ENCODE measurements around the gene CEACAM19. TPM values are rescaled to one million over a fixed set of nuclear protein-coding genes. Genes with fewer than 3 reads are reported as not detected.

CEACAM19 gene
- total RNA-seq, 4 donors from 2014 or later: 2.5 to 5.1 (median 3.7) TPM

DNA sequence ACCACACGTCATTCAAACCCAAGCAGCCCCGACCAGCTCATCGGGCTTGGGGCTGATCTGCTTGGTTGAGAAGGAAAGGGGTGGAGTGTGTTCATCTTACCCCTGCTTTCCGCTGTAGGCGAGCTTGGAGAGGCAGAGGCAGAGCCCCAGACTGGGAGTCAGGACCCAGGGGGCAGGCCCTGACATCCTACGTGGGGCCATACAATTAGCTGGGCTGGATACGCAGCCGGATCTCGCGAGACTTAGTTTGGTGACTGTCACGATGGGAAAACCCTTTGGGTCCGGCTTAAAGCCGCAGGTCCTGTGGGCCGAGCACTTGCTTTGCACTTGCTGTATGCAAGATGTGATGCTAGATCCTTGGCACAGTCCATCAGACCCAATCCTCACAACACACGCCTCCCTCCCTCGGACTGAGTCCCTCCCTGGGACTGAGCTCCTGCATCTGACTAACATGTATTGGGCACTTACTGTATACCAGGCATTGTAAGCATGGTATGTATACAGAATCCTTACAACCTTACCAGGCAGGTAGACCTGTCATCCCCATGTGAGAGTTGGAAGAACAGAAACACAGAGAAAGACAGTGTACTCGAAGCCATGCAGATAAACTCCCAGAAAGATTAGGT, 31.4 kb downstream of the CEACAM19 start:
- H3K27ac ChIP-seq (replicated peaks in 1 of 4): no peak overlapping the region
- no peak for TF ChIP-seq EP300 (IDR thresholded peaks at IDR 0.05)
- no peak for TF ChIP-seq POLR2A (IDR thresholded peaks at IDR 0.05; ENCODE audit: low read depth)
- TF ChIP-seq POLR2AphosphoS5 (IDR thresholded peaks at IDR 0.05): no peak
- TF ChIP-seq, protein P1, sequence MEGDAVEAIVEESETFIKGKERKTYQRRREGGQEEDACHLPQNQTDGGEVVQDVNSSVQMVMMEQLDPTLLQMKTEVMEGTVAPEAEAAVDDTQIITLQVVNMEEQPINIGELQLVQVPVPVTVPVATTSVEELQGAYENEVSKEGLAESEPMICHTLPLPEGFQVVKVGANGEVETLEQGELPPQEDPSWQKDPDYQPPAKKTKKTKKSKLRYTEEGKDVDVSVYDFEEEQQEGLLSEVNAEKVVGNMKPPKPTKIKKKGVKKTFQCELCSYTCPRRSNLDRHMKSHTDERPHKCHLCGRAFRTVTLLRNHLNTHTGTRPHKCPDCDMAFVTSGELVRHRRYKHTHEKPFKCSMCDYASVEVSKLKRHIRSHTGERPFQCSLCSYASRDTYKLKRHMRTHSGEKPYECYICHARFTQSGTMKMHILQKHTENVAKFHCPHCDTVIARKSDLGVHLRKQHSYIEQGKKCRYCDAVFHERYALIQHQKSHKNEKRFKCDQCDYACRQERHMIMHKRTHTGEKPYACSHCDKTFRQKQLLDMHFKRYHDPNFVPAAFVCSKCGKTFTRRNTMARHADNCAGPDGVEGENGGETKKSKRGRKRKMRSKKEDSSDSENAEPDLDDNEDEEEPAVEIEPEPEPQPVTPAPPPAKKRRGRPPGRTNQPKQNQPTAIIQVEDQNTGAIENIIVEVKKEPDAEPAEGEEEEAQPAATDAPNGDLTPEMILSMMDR (IDR thresholded peaks at IDR 0.05): no peak
- H3K9me3 ChIP-seq: no peaks in the 10 kb centered on the region
- 89% methylated on average over 12 of the region's 17 CpGs for WGBS
- H3K4me1 ChIP-seq: no peaks in the 10 kb centered on the region
- H3K27me3 ChIP-seq: peaks cover 0 to 14% (median 0%) of the 10 kb centered on the region in 4 donors
- H3K36me3 ChIP-seq: no peaks in the 10 kb centered on the region
- intact Hi-C loops (cut with DNase I): no loop called here
- no peak overlapping the region for H3K4me3 ChIP-seq
- no peak for DNase-seq (ENCODE audit: extremely low spot score)

DNA sequence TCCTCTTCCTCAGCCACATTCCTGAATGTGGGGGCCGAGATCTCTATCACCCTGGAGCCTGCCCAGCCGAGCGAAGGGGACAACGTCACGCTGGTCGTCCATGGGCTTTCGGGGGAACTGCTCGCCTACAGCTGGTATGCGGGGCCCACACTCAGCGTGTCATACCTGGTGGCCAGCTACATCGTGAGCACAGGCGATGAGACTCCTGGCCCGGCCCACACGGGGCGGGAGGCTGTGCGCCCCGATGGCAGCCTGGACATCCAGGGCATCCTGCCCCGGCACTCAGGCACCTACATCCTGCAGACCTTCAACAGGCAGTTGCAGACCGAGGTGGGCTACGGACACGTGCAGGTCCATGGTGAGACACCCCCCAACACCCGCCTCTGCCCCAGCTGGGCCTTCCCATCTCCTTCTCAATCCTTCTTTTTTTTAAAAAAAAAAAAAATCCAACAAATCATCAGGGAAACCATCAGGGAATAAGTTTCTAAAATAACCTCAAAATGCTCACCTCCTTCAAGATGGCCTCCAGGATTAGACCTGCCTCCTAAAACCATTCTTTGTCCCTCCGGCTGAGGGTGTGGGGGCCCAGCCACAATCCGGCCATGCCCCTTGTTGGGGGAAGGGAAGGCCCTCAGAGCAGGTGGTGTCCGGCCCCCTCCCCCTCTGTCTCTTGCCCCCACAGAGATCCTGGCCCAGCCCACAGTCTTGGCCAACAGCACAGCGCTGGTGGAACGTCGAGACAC, 32.2 kb downstream of the CEACAM19 start:
- H3K4me3 ChIP-seq: no peak overlapping the region
- WGBS: 89% methylated on average over 7 of the region's 28 CpGs
- intact Hi-C loops (cut with DNase I): no loop called here
- H3K27me3 ChIP-seq: peaks cover 0 to 7% (median 0%) of the 10 kb centered on the region in 4 donors
- H3K4me1 ChIP-seq: no peaks in the 10 kb centered on the region
- no peaks in the 10 kb centered on the region for H3K36me3 ChIP-seq
- no peaks in the 10 kb centered on the region for H3K9me3 ChIP-seq
- no peak for DNase-seq (ENCODE audit: extremely low spot score)
- TF ChIP-seq, protein P1 (IDR thresholded peaks at IDR 0.05): no peak
- no peak for TF ChIP-seq POLR2AphosphoS5 (IDR thresholded peaks at IDR 0.05)
- TF ChIP-seq POLR2A (IDR thresholded peaks at IDR 0.05; ENCODE audit: low read depth): no peak
- TF ChIP-seq EP300 (IDR thresholded peaks at IDR 0.05): no peak
- no peak overlapping the region for H3K27ac ChIP-seq (replicated peaks in 1 of 4)

DNA sequence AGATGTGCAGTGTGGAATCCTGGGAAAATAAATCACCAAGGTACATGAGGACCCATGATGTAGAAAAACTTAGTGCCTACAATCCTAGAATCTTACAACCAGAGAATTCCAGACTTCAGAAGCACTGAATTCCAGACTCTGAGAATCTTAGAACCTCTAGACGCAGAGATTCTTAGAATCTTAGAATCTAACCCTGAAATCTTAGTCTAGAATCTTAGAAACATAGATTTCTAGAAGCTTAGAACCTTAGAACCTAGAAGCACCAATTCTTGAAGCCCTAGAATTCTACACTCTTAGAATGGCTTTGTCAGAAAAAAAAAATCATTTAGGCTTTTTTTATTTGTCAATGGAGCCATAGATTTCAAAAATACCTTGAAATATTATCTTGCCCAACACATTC, 33.7 kb downstream of the CEACAM19 start:
- WGBS: 100% methylated on average over 1 of the region's 1 CpG

DNA sequence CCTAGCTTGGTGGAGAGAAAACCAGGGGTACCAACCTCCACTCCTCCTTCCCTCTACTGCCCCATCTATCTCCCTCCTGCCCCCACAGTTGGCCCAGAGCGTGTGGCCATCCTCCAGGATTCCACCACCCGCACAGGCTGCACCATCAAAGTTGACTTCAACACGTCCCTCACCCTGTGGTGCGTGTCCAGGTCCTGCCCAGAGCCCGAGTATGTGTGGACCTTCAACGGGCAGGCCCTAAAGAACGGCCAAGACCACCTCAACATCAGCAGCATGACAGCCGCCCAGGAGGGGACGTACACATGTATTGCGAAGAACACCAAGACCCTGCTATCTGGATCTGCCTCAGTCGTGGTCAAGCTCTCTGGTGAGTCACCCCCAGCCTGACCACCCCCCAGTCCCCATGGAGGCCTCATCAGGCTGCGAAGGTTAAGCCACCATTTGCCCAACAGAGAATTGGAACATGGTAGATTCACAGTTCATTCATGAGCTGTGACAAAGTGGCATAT, 34.3 kb downstream of the CEACAM19 start:
- Histone ChIP-seq H3K4me3 (no peak overlapping the region), H3K27ac (replicated peaks in 1 of 4) (no peak overlapping the region), H3K36me3 (no peaks in the 10 kb centered on the region), H3K4me1 (no peaks in the 10 kb centered on the region), H3K9me3 (no peaks in the 10 kb centered on the region), H3K27me3 (no peaks in the 10 kb centered on the region)
- WGBS: 92% methylated on average over 11 of the region's 12 CpGs
- TF ChIP-seq POLR2AphosphoS5 (IDR thresholded peaks at IDR 0.05): no peak
- no peak for TF ChIP-seq EP300 (IDR thresholded peaks at IDR 0.05)
- TF ChIP-seq, protein P1 (IDR thresholded peaks at IDR 0.05): no peak
- TF ChIP-seq POLR2A (IDR thresholded peaks at IDR 0.05; ENCODE audit: low read depth): no peak
- DNase-seq (ENCODE audit: extremely low spot score): no peak
- intact Hi-C loops (cut with DNase I): no loop called here

More for the DNA sequence above, 33.7 kb downstream of the CEACAM19 start:
- no peak for DNase-seq (ENCODE audit: extremely low spot score)
- intact Hi-C loops (cut with DNase I): no loop called here
- TF ChIP-seq POLR2AphosphoS5 (IDR thresholded peaks at IDR 0.05) (no peak), POLR2A (IDR thresholded peaks at IDR 0.05; ENCODE audit: low read depth) (no peak), EP300 (IDR thresholded peaks at IDR 0.05) (no peak)
- TF ChIP-seq, protein P1 (IDR thresholded peaks at IDR 0.05): no peak
- no peaks in the 10 kb centered on the region for H3K4me1 ChIP-seq
- H3K4me3 ChIP-seq: no peak overlapping the region
- no peaks in the 10 kb centered on the region for H3K9me3 ChIP-seq
- H3K27ac ChIP-seq (replicated peaks in 1 of 4): no peak overlapping the region
- H3K27me3 ChIP-seq: no peaks in the 10 kb centered on the region
- H3K36me3 ChIP-seq: no peaks in the 10 kb centered on the region
